Bronchial epithelial cell (primary cell): ENCODE measurements around the gene LAMA3. TPM values are rescaled to one million over a fixed set of nuclear protein-coding genes. Genes with fewer than 3 reads are reported as not detected.

Experiments used
- DNase-seq: peaks from one replicate; pipeline ENCODE4 v3.0.0-alpha.2; 2010; ENCODE audit warnings: low read depth
- FAIRE-seq: peaks from 2 replicates; lab custom pipeline; 2011; peaks lifted over from hg19 to GRCh38; lab: Jason Lieb, UNC
- H3K27me3 ChIP-seq: 2 replicates; pipeline ENCODE4 v1.5.1; 2011; ENCODE audit warnings: low read length; ENCODE audit not compliant: control insufficient read depth, insufficient read depth
- H3K36me3 ChIP-seq: 2 replicates; pipeline ENCODE4 v1.5.1; 2011; ENCODE audit warnings: low read length; ENCODE audit not compliant: control insufficient read depth, insufficient read depth
- H3K4me3 ChIP-seq: 2 replicates; pipeline ENCODE4 v1.5.1; 2011; ENCODE audit warnings: mild to moderate bottlenecking, low read depth, low read length, control low read depth
- total RNA-seq: library from RNA; depleted of rRNA; stranded (reverse); fragments of >200 nt; gene quantifications from 2 replicates; pipeline ENCODE4 v1.2.1, GENCODE V29; 2014
- TF ChIP-seq, protein P1 (sequence below): IDR thresholded peaks from 2 replicates; pipeline ENCODE4 v1.5.1; 2011; ENCODE audit warnings: mild to moderate bottlenecking, moderate library complexity, low read length, control low read depth, inconsistent platforms; ENCODE audit not compliant: insufficient read depth, severe bottlenecking

LAMA3 gene
- total RNA-seq, 1 donor from 2014 or later, result 531 TPM

DNA sequence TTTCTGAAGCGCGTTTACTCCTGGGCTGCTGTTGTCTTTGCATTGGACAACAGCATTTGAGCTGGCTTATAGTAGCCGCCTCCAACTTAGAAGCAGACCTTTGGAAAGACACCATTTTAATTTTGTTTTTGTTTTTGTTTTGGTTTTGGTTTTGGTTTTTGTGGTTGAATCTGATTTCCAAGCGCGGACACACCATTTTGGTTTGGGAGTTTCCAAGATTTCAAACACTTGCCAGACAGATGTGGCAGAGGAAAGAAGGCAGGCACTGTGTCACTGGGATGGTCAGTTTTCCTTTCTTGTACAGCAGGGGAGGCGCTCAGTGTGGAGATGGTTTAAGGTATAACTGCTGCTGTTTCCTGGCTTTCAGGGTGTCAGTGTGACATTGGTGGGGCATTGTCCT lies 126.8 kb downstream of the LAMA3 start:
- Histone ChIP-seq H3K36me3 (no peaks in the 10 kb centered on the region), H3K4me3 (no peak overlapping the region), H3K27me3 (no peaks in the 10 kb centered on the region)
- DNase-seq, result no peak
- FAIRE-seq, result no peak
- TF ChIP-seq, protein P1, sequence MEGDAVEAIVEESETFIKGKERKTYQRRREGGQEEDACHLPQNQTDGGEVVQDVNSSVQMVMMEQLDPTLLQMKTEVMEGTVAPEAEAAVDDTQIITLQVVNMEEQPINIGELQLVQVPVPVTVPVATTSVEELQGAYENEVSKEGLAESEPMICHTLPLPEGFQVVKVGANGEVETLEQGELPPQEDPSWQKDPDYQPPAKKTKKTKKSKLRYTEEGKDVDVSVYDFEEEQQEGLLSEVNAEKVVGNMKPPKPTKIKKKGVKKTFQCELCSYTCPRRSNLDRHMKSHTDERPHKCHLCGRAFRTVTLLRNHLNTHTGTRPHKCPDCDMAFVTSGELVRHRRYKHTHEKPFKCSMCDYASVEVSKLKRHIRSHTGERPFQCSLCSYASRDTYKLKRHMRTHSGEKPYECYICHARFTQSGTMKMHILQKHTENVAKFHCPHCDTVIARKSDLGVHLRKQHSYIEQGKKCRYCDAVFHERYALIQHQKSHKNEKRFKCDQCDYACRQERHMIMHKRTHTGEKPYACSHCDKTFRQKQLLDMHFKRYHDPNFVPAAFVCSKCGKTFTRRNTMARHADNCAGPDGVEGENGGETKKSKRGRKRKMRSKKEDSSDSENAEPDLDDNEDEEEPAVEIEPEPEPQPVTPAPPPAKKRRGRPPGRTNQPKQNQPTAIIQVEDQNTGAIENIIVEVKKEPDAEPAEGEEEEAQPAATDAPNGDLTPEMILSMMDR, result no peak

- FAIRE-seq (no peak), DNase-seq (no peak)
- H3K4me3 ChIP-seq, result no peak overlapping the region
- H3K27me3 ChIP-seq, result no peaks in the 10 kb centered on the region
- TF ChIP-seq, protein P1, result no peak
- H3K36me3 ChIP-seq, result no peaks in the 10 kb centered on the region
Measured at GRCh38 chr18:23816740-23817139, 127.5 kb downstream of the LAMA3 start.

- FAIRE-seq (no peak), DNase-seq (no peak)
- Histone ChIP-seq H3K4me3 (no peak overlapping the region), H3K27me3 (no peaks in the 10 kb centered on the region), H3K36me3 (no peaks in the 10 kb centered on the region)
- TF ChIP-seq, protein P1, result no peak
Measured at GRCh38 chr18:23819001-23819400, 129.7 kb downstream of the LAMA3 start.

GRCh38 chr18:23822590-23823385 lies 133.5 kb downstream of the LAMA3 start:
- no peaks in the 10 kb centered on the region for H3K27me3 ChIP-seq
- FAIRE-seq (no peak), DNase-seq (peak; percentile 29)
- H3K4me3 ChIP-seq, result no peak overlapping the region
- TF ChIP-seq, protein P1, result no peak
- no peaks in the 10 kb centered on the region for H3K36me3 ChIP-seq

DNA sequence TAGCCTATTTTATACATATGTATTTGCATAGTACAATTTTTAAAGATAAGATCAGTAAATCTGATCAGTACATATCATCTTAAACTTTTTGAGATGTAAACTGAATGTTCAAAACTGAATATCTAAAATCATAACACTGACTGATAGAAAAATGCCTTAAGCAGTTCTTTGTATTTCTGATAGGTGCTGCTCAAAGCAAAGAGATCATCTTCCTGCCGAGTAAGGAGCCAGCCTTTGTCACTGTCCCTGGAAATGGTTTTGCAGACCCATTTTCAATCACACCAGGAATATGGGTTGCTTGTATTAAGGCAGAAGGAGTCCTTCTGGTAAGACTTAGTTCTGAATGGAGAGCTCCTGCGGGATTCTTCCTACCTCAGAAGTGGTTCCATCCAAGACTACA lies 135.0 kb downstream of the LAMA3 start:
- Histone ChIP-seq H3K27me3 (no peaks in the 10 kb centered on the region), H3K4me3 (no peak overlapping the region), H3K36me3 (no peaks in the 10 kb centered on the region)
- DNase-seq (peak; percentile 13), FAIRE-seq (no peak)
- TF ChIP-seq, protein P1, result no peak
